ENCODE data around the gene ENG.
A peak's percentile ranks its signal among the peaks of the same experiment; 100 is the strongest.

The ENG gene

DNA sequence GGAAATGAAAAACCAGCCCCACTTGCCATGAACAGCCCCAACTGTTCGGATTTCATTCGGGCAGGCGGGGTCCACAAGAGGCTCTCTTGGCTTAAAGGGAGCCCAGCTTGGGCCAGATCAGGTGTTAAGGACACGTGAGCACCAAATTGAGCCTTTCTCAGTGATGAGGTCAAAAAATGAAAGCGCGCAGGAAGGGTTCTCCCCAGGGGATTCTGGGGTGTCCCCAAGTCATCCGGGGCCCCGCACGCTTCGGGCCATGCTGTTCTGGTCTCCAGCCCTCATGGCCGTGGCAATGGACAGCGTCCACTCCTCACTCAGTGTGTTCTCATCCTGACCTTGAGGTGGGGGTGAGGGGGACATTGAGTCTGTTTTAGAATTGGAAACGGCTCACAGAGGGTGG, 12.1 kb upstream of the ENG start:
- DNase-seq: no peak

DNA sequence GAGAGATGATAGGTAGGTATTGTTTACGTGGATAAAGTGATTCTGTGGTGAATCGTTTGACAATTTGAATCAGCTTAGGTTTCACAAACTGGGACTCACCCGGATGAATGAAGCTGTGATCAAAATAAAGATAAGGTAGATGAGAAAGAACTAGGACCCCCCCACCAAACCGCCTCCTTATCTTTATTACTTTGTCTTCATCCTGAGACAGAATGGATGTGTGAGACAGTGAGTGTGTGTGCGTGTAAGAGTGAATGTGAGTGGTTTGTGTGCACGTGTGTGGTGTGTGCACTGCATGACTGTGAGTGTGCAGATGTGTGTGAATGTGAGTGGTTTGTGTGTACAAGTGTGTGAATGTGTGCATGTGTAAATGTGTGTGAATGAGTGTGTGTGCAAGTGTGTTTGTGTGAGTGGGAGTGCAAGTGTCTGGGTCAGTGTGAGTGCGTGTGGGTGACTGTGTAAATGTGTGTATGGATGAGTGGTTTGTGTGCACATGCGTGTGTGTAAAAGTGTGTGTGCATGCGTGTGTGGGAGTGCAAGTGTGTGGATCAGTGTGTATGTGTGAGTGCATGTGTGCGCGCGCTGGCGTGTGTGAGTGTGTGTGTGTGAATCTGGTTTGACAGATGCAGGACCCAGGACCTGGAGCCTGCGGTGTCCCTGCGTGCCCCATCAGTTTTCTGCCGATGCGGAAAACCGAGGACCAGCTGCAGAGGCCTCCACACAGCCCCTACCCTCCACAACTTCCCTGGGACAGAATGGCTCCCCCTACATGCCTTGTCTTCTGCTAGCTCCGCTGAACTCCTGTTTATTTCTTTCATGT, 11.4 kb upstream of the ENG start:
- no peak for DNase-seq

DNA sequence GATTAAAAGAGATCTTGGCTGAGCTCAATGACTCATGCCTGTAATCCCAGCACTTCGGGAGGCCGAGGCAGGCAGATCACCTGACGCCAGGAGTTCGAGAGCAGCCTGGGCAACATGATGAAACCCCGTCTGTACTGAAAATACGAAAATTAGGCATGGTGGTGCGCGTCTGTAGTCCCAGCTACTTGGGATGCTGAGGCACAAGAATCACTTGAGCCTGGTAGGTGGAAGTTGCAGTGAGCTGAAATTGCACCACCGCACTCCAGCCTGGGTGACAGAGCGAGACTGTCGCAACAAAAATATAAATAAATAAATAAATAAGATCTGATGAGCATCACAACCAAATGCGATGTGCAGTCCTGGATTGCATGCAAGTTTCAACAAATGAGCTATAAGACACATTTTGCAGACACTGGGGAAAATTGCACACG, 8.7 kb upstream of the ENG start:
- no peak for DNase-seq

DNA sequence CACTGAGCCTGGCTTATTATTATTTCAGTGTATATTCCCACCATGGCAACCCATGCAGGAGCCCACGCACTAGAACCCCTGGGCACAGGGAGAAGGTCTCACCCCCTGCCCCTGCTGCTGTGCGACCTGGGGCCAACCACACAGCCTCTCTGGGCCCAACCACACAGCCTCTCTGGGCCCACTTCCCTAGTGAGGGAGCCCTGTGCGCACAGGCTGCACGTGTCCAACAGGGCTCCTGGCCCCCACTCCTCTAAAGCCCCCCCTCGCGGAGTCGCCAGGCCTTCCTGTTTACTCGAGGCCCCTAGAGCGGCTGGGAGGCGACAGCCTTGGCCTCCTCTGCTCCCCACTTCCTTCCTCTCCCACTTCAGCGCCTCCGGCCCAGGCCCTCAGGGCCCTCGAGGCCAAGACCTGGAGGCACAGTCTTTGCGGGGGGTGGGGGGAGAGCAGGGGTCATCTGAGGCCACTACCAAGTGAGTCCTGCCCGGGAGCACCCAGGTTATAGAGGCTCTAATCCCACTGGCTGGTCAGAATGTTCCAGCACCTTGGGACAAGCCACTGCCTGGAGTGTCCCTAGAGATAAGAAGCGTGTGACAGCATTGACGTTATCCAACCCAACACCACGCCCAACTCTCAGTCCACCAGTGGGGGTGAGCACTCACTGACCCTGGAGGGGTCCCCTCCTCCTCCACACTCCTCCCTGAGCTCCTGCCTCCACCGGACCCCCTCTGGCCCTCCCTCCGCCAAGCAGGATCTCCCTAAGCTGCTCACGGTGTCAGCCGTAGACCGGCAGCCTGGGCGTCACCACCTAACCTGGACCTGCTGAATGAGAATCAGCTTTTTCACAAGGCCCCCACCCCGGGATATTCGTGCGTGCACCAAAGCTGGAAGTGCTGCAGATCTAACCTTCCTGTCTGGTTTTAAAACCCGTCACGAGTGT, 7.9 kb upstream of the ENG start:
- peak in 26 of 51 donors; percentile 16 to 59 (median 37) for DNase-seq

DNA sequence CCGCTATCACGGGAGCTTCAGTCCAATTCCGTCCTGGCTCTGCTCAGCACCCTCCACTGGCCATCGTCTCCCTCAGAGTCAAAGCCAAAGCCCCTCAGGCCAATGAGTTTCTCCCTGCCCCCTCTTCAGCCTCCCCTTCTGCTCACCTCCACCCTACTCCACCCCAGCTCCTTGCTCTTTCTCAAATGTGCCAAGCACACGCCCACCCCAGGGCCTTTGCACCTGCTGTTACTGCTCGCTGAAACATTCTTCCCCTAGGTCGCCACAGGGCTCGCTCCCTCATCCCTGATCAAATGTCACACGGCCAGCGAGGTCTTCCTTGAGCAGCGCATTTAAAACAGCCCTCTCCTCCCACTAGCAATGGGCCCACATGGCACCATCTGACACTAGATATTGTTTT, 6.3 kb upstream of the ENG start:
- DNase-seq: no peak

DNA sequence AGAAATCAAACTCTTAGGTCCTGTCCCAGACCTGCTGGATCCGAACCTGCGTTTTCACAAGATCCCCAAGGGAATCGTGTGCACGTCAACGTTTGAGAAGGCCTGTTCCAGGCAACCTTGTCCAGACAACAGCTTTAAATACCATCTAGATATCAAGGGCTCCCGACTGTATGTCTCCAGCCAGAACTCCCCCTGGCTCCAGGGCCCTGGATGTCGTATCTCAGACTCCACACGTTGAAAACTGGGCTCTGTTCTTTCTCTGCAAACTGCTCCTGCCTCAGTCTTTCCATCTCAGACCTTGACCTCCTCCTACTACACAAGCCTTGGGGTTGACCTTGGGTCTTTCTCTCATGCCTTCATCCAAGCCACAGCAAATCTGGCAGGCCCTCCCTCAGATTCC, 5.8 kb upstream of the ENG start:
- DNase-seq: no peak

DNA sequence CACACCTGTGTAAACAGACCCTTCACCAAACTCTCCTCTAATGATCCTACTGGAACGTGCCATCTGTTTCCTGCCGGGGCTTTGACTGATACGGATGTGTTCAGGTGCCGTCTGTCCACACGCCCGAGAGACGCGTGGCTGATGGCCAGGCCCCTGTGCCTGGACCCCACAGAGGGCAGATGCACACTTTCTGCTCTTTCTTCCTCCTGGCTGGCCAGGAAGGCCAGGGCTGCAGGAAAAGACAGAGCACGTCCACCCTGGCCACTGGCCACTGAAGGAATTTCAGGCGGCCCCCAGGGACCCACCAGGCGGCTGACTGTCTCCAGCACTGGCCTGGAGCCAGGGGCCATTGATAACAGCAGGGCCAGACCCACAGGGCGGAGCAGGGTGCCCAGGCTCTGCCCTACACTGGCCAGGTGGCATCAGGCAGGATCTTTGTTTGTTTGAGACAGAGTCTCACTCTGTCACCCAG, 3.6 kb upstream of the ENG start:
- no peak for DNase-seq

DNA sequence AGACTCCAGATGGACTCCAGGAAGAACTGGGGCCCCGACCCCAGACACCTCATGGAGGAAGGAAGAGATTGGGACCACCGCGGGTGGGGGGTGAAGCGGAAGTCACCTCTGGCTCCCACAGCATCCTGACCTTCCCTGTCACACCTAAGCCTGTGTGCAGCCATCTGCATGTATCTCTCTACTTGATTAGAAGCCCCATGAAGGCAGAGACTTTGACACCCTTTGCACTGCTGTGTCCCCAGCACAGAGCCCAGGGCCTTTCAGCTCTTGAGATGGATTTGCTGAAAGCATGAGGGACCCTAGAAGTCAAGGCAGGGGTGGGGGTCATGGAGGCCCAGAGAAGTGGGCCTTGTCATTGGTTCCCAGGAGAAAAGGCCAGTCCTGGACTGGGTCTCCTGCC, 2.8 kb upstream of the ENG start:
- DNase-seq: no peak

DNA sequence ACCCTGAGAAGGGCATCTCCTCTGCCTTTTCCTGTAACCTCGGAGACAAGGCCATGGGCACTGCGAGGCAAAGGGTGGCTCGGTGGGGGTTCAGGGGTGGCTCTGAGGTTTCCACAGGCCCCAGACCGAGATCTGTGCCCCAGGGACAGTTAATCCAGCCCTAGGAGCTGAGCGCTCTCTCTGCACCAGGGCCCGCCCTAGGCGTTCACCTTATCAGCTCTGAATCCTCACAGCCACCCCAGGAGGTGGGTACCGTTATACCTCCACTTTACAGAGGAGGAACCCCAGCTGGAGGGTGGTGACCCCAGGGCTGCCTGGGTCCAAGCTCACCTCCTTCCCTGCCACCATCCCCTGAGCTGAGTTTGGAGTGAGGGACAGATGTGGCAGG, 2.3 kb upstream of the ENG start:
- no peak for DNase-seq

DNA sequence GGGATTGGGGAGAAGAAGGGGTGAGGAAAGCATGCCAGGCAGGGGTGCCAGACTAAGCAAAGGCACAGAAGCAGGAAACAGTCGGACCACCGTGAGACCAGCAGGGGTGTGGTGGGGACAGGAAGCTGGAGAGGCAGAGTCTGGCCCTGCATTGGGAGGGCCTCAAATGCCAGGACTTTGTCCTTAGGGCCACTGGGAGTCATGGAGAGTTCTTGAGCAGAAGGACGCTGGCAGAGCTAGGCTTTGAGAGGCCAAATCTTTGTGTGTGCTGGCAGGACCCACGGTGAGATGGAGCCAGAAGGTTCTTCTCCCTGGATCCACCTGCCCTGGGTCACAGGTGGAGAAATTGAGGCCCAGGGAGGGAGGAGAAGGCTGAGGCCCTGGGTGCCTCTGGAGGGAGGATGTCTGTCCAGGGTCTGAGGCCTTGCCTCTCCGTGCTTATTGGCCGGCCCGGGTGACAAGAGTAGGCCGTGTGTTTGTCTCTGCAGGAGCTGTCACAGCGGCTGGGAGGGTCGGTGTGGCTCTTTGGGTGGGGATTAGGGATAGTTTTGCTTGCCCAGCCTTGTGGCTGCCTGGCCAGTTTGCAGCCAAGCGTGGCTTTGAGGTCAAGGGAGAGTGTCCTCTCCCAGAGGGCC, 1.8 kb upstream of the ENG start:
- DNase-seq: no peak

DNA sequence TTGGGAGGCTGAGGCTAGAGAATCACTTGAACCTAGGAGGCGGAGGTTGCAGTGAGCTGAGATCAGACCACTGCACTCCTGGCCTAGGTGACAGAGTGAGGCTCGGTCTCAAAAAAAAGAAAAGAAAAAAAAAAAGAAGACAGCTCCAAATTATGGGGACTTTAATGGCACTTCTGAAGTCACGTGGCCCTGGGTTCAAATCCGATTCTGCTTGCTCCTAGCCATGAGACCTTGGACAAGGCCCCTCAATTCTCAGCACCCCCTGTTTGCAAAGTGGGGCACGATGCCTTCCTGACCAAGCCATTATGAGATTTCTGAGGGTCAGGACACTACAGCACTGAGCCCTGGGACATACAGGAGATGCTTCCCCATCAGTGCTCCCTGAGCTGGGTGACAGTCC, 1.1 kb upstream of the ENG start:
- no peak for DNase-seq

DNA sequence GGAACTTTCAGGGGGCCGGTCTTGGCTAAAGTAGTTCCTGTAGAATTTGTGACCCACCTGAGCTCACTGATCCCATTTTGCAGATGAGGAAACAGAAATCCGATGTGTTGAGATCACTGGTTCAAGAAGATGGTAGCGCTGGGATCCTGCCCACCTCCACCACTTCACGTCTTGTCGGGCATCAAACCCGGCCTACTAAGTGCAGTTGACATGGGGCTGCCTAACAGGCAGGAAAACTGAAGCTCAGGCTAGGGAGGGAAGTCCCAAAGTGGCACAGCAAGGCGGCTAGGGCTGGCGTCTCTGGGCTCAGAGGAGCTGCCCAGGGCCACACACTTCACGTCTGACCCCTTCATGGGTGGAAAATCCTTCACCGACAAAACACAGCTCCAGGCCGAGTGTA, 502 bp upstream of the ENG start:
- no peak for DNase-seq

DNA sequence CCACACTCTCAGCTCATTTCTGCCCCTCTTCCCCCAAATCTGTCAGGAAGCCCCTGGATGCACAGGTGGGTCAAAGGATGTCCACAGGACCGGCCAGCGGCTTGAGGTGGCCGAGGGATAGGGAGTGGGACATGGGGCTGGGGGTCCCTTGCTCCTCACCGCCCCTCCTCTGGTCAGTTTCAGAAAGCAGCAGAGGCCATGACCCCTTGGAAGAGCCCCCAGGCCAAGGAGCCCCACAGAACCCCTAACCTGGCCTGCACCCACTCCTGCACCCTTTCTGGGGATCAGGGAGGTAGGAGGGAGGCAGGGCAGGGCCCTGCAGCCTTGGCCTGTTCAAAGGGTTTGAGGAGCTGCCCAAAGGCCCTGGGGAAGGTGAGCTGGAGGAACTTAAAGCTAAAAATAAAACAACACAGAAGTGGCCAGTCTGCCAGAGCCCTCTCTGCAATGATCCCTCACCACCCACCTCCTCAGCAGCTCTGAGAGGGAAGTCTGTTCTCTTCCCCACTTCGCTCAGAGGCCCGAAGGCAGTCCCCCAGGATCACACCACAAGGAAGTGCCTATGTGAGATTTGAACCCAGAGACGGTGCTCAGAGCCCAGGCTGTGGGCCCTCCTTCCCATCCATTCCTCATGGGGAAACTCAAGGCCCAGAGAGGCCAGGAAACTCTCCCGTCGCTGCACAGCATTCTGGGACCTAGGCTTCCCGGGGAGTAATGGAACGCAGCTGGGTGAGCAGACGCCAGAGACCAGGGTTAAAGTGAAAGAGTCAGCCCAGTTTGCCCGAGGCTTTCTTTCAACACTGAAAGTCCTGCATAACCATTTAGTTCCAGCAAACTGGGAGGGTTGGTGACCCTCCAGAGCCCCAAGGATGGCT, 910 bp downstream of the ENG start:
- DNase-seq: no peak

DNA sequence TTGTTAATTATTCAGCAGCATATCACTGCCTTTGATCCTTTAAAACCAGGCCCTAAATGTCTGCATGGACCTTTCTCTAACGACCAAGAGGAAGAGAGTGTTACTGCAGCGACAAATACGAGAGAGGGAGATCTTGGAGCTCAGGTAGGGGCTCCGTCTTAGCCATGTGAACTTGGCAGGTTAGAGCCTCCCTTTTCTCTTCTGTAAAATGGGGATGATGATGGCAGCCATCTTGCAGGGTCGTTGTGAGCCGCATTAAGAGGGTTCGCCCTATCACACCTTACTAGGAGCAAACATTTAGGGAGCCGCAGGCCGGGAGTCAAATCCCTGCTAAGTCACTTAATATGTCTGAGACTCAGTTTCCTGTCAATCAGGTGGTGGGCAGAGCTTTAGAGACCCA, 1.6 kb downstream of the ENG start:
- no peak for DNase-seq

DNA sequence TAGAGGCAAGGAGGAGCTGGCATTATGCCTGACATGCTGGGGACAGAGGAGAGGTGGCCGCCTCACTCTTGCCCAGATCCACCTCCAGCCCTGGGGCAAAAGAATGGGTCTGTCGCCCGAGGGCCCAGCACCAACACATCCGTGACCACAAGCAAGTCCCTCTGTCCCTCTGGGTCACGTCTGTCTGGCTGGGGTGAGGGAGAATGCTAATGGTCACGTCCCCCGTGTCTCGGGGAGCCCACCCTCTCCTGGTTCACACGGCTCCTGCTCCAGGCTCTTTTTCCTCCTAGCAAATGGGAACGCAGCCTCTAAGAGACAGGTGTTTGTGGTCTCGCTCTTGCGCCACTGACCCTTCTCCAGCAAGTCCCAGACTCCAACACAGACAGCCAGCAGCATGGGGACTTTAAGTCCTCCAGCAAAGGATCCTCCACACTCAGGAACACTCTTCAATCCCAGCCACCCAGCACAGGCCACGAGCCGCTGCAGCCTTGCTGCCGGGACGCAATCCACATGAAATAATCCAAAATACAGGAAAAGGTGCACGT, 4.1 kb downstream of the ENG start:
- no peak for DNase-seq

DNA sequence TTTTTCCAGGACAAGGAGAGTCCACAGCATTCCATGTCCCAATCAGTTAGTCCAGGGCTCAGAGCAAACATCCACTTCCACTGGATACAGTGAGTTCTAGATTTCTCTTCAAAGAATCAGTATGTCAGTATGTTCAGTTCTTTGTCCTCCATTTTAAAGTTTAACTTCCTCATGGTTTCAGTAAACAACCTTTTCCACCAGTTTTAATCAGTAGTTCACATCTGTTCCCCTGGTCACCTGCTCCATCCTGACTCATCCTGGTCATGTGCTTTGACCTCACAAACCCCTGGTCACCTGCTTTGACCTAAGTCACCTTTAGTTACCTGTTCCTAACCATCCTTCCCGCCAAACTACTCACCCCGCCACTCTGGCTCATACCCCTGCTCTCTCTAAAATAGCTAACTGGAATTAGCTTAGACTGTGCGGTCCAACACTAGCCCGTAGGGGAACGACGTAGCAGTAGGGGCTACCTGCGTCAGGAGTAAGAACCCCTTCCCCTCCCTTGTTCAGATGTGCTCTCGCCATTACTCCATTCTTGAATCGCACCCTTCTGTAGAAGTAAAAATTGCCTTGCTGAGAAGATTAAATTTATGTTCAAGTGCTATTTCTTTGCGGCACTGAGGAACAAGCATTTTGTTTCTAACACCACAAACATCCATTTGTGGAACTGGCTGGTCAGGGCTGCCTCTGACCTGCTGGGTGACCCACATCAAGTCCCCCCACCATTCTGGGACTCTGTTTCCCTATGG, 5.5 kb downstream of the ENG start:
- DNase-seq: no peak

DNA sequence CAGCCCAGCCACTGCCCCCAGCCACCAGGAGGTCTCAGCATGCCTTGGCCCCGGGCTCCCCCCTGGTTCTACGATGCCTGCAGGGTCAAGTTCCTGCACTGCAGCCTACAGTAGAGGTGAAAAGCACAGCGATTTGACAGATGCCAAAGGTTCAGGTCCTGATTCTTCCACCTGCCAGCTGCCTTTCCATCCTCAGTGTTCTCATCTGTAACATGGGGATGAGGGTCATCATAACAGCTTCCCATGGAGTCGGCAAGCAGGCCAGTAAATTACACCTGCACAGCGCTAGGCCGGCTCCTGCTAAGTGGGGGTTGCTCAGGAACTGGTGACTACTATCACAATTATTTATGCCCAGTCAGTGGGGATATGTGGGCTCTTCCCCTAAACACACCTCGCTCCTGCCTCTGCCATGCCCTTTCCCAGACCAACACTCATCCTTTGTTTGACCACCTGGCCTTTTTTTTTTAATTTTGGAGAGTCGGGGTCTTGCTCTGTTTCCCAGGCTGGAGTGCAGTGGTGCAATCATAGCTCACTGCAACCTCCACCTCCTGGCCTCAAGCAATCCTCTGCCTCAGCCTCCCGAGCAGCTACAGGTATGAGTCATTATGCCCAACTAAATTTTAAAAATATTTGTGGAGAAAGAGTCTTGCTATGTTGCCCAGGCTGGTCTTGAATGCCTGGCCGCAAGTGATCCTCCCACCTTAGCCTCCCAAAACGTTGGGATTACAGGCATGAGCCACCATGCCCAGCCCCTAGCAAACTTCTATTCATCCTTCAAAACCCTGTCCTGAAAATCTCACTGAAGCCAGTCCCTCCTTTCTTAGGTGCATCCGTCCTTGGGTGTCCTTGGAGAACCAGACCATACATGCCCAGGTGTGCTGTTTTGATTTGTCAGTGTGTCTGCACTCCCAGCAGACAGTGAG, 6.4 kb downstream of the ENG start:
- DNase-seq: no peak

DNA sequence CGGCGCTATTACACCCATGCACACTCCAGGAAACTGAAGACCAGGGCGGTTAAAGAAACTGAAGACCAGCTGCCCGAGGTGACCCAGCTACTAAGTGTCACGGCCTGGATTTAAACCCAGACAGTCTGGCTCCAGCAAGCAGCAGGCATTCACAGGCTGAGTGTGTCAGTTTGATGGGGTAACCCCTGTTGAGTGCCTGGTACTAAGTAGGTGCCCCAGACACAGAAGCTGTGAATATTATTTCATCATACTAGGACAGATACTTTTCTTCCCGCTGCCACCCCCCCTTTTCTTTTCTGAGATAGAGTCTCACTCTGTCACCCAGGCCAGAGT, 7.3 kb downstream of the ENG start:
- DNase-seq: no peak
